HG03066 (cell line): ENCODE results near the gene MED15.

Source experiments
- ATAC-seq: cut with Tn5 transposase; IDR thresholded peaks from one replicate; pipeline ENCODE4 v1.9.1; 2021; ENCODE audit warnings: low read depth; ENCODE audit not compliant: unreplicated experiment

The MED15 gene

DNA sequence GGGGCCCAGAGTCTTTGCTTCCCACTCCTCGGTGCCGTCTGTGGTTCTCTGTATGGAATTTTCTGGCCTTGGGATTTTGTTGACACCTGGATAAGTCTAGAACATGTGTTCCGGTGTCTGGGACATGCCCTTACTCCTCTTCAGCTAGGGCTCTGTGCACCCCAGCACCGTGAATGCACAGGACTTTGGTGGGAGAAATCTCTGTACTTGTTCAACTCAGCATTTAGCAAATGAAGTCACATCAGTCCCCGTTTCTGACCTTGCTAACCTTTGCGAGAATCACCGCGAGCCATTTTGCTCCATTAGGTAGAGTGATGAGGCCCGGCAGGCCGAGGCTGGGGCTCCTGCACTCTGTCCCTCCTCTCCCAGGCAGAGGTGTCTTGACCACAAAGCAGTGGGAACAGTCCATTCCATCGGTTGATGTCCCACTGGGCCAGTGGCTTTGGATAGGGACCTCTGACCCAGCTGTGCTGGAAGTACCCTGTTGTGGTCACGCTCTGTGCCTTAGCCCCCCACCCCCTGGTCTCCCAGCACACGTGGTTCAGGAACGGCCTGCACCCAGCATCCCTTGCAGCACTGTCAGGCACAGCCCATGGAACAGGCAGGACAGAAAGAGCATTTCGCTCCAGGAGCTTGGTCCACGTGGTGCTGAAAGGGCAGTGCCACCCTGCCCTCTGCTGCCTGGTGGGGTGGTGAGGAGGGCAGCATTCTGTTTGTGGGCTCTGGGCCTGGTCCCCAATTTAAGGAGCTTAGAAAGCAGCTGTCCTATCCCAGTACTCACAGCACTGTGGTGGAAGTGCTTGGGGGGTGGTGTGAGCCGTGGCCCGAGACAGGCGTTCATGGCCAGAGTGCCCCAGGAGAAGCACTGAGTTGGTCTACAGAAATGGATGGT, 73.4 kb downstream of the MED15 start:
- no peak for ATAC-seq

DNA sequence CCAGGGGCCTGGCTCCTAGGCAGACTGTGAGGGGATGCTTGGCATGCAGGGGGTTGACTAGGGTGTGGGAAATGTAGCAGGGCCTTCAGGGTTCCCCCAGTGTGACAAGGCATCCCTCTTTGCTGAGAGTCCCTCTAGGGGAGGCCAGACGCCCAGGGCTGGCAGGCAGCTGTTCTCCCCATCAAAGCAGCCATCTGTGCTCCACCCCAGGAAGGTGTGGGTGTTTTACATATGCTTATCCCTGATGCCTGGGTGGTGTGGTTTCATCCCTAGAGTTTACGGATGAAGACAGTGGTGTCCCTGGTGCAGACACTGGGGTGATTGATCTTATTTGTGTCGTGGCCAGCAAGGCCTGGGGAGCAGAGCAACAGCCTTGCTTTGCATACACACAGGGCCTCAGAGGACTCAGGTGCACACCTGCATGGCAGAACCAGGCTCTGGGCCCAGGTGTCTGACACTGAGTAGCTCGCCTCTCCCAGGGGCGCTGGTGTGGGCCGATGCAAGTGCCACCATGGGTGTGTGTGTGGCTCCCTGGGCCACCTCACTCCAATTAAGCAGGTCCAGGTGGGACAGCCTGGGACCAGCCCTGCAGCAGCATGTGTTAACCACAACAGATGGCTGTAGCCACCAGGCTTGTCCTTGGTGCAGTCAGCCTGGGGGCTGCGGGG, 74.2 kb downstream of the MED15 start:
- no peak for ATAC-seq

DNA sequence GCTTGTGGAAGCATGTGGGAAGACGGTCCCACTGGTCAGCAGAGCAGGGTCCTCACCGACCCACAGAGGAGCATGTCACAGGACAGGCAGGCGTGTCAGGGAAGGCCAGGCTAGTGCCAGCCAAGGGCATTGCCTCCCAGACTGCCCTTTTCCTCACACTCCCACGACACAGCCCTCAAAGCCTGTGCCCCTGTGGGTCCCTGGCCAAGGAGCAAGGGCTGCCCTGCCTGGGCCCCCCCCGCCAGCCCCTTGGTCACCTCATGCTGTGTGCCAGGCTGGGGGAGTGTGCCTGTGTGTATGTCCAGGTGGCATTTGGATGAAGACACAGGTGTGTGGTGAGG, 74.7 kb downstream of the MED15 start:
- ATAC-seq = no peak

DNA sequence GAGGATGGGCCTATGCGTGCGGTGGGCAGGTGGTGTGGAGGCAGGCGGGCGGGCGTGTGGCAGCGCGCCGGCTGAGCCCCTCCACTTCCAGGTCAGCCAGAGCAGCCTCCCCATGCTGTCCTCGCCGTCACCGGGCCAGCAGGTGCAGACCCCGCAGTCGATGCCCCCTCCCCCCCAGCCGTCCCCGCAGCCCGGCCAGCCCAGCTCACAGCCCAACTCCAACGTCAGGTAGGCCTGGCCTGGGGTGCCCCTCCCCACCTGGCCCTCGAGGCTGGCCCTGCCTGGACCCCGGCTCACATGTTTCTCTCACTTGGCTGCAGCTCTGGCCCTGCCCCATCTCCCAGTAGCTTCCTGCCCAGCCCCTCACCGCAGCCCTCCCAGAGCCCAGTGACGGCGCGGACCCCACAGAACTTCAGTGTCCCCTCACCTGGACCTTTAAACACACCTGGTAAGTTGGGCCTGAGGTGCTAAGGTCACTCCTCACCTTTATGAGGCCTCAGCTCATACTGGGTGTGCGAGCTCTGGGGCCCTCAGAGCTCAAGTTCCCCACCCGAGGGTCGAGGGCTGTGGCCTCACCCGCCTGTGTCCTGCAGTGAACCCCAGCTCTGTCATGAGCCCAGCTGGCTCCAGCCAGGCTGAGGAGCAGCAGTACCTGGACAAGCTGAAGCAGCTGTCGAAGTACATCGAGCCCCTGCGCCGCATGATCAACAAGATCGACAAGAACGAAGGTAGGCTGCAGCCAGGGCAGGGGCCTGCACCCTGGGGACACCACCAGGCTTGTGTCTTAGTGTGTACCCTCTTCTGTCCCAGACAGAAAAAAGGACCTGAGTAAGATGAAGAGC, 75.3 kb downstream of the MED15 start:
- no peak for ATAC-seq

DNA sequence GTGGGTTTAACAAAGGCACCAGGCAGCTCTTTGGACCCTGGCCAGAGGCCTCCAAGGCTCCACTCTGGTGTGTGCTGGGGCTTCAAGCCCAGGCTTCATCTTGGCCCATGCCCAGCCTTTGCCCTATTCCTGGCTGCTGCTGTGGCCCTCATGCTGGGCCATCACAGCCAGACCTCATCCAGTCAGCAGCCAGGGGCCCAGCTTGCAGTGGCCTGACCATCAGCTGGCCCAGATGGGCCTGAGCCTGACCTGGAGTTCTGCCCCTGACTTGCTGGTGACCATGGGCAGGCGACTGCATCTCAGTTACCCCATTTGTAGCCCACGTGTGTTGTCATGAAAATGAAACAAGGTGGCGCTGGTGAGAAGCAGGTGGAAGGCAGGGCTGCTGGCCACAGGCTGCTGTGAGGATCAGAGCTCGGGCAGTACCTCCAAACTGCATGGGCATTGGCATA, 76.1 kb downstream of the MED15 start:
- ATAC-seq = no peak

DNA sequence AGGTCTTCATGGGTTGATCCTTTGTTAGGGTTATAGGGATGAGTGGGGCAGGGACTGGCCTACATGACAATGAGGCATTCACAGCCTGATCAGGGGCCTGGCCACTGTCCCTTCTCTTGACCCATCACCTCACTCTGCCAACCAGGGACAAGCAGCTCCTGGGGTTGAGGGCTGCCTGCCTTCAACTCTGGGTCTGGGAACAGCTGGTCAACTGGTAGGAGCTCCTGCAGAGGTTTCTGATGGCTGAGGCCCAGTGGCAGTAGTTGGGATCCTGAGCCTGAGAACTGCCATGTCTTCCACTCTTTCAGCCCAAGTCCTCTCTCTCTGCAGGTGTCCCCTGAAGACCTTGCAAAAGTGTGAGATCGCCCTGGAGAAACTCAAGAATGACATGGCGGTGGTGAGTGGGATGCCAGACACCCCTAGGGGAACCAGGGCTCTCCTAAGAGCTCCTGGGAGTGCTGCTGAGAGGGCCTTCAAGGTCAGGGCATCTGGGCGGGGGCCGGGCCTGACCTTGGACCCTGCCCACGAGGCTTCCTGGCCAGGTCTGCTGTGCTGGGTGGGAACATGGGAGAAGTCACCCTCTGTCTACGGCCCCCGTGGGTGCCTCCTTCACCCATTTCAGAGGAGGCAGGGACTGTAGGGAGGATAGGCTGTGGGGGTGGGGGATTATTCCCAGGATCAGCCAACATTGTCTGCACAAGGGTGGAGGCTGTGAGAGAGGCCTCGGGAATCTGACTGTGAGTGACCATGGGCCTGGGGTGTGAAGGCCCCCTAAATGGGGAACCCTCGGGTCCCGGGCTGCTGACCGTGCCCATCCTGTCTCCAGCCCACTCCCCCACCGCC, 76.8 kb downstream of the MED15 start:
- ATAC-seq = no peak

DNA sequence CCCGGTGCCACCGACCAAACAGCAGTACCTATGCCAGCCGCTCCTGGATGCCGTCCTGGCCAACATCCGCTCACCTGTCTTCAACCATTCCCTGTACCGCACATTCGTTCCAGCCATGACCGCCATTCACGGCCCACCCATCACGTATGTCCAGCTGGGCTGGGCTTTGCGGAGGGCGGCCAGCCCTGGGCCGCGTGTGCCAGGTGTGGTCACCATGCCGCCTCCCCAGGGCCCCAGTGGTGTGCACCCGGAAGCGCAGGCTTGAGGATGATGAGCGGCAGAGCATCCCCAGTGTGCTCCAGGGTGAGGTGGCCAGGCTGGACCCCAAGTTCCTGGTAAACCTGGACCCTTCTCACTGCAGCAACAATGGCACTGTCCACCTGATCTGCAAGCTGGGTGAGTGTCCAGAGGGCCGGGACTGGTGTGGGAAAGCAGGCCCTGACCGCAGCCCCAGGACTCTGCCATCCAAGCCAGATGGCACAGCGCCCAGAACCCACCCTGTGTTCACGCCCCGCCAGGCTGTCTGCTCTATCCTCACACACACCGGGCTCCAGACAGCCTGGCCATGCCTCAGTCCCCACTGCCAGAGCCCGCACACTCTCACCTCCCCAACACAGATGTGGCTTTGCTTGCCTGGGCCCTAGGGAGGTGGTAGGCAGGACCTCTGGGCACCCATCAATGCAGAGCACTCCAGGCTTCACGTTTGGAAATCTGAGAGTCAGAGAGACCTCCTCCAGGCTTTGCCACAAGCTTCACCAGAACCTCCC, 77.6 kb downstream of the MED15 start:
- no peak for ATAC-seq

DNA sequence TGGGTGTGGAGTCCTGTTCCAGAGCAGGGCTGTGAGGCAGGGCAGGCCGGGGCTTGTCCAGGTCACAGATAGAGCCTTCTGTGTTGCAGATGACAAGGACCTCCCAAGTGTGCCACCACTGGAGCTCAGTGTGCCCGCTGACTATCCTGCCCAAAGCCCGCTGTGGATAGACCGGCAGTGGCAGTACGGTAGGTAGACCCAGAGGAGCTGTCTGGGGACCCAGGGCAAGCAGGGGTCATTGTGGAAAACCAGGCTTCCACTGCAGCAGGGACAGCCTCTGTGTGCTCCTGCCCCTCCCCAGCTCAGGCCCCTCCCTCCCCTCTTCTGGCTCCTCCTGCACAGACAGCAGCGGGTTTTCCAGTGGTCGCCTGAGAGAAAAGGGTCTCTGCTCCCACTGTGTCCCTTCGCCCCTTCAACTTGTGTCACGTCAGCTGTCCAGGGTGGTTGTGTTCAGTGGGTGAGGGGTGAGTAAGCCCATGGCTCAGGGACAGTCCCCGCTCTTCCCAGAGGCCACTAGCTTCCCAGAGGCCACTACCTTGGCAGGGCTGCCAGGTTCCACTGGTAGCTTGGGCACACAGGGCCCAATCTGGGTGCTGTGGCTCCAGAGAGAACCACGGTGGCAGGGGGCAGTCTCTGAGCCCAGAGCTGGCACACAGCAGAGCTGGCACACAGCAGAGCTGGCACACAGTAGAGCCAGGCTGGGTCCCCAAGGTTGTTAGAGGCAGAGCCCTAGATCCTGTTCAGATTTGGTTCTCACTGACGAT, 78.4 kb downstream of the MED15 start:
- ATAC-seq = no peak

DNA sequence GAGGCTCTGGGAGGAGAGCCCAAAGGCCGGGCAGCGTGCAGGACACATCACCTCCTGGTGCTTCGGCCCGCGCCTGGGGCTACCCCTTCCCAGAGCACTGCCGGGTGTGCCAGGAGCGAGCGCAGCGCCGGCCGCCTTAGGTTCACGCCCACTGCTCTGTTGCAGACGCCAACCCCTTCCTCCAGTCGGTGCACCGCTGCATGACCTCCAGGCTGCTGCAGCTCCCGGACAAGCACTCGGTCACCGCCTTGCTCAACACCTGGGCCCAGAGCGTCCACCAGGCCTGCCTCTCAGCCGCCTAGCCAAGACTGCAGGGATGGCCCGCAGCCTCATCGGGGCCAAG, 79.0 kb downstream of the MED15 start:
- ATAC-seq = no peak

DNA sequence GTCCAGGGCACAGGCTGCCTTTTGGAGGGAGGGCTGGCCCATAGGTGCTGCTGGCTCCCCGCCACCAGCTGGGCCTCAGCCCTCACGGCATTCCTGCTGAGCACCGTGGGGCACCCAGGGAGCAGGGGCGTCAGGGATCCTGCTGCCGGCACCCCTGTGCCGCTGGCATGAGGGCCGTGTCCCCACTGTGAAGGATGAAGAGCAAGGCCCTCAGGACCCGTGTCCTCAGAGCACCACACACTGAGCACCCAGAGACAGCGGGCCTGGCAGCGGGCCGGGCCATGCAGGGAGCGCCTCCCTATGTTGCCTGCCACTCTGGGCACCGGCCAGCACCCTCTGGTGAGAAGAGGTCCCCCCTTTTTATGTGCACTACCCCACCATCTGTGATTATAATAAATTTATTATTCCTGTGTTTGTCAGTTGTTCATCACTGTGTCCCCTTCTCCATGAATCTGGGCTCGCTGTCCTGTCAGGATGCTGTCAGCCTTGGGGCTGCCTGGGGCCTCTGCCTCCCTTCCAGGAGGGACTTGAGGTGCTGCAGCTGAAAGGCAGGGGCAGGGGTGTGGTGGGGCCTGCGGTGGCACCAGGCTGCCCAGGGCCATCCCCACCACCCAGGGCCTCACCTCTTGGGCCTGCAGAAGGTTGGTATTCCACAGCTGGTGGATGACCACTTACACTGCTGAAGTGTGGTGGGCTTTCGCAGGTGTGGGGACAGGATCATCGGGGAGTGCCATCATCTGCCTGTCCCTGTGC, 80.0 kb downstream of the MED15 start:
- ATAC-seq = no peak

DNA sequence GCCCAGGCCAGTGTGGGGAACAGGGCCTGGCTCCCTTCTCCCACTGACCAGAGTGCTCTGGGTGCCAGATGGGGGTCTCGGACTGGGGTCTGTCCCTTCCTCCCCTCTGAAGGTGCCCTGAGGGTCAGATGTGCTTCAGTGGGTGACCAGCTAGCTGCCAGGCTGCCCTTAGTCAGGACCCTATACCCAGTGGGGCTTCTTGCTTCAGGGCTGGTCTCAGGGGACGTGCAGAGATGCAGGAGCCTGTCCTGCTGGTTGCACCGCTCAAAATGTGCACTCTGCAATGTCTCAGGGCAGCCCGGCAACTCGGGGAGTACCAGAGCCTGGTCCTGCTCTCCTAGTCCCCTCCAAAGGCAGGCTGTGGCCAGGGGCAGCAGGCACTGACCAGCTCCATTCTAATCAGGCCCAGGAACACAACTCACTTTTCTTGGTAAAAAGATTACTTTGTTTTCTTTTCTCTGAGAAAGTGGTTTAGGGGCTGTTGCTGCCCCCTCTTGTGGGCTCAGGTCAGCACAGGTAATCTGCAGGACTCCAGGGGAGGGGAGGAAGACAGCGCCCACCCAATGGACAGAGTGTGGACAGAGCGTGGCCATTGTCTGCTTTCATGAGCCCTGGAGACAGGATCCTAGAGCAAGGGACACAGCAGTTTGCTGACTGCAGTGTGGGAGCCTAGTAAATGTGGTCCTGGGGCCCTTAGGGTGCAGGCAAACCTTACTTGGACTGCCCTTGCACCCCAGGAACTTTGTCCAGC, 80.9 kb downstream of the MED15 start:
- ATAC-seq = no peak

DNA sequence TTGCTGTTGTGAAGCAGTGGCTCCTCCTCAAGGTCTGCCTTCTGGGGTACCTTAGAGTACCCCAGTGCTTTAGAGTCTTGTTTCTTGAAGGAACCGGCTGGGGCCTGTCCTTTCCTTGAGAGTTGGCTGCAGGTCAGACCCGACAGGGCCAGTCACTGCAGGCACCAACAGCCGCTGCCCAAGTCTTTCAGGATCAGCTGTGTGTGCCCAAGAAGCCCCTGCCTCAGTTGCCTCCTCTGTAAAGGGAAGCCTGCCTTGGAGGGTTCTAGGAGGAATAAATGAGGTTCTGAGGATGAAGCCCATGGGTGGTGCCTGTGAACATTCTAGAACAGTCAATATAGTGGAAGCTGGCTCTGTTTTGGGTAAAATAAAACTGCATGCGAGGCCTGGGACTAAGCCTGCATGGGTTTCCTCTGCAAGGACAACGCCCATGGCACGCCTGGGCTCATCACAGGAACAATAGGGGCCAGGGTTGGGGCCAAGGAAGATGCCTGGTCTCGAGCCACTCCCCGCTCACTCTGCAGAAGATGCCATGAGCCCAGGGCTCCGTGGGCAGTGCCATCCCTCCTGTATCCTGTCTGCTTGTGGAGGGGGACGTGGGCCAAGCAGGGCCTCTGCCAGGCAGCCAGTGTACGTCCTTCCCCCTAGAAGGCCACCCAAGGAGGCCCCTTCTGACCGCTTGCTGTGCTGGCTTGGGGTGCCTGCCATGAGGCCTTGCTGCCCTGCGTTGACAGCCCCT, 81.6 kb downstream of the MED15 start:
- no peak for ATAC-seq

DNA sequence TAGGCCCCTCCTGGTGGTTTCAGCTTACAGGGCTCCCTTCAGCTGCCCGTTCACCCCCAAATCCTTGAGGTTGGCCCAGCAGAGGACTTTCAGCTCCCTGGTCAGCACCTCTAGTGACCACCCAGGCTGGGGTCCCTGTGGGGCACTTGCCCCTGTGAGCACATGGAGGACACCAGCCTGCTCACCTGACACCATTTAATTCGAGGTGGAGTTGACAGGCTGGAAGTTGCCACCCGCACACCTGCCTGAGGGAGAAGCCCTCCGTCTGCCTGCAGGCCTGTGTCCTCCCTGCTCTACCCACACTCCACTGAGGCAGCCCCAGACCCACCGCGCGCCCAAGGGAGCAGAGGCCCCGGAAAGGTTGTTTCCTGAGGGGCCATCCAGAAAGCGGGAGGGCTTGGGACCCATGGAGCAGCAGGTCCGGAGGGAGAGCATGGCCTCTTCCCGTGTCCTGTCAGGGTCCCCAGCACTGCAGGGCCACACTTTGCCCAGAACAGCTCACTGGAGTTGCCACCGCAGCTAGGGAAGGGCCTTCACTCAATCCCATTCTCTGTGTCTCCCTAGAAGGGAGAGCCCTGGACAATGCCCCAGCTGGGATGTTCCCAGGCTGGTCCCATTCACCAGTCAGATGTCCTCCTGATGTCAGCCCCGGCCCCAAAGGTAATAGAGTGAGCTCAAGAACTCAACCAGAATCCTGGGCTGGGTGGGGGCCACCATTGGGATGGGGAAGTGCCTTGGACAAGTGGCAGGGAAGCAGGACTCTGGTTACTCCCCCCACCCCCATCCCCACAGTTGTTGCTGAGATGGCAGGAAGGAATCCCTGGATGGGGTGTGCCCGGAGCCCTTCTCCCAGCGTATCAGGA, 82.4 kb downstream of the MED15 start:
- ATAC-seq = no peak

DNA sequence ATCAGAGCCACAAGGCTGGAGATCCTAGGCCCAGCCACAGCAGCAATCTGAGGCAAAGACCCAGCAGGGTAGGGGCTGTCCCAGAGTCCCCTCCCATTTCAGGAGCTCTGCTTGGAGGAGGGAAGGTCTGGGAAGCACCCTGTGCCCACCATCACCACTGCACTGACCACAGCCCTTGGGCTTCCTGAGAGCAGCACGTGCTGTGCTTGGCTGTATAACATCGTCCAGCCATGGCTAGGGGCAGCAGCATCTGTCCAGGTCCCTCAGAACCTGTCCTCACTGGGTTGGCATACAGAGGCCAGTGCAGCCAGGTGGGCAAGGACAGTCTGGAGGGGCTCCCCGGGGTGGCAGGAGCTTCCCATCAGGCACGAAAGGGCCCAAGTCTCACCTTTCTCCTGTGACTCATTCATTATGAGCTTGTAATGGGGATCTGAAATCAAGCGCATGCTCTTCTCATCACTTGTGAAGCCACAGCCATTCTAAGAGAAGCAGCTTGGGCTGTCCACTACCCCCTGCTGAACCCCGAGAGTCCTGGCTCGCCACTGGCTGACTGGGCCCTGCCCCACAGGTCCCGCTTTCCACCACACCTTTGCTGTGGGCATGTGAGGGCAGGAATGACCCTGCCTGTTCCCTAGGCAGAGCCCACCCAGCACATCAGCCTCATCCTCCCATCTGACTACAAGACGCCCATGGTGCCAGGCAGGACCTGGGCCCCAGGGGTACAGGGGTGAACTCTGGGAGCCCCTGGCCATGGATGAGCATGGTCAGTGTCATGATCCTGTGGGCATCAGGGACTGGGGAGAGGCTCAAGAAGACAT, 83.3 kb downstream of the MED15 start:
- ATAC-seq = no peak

DNA sequence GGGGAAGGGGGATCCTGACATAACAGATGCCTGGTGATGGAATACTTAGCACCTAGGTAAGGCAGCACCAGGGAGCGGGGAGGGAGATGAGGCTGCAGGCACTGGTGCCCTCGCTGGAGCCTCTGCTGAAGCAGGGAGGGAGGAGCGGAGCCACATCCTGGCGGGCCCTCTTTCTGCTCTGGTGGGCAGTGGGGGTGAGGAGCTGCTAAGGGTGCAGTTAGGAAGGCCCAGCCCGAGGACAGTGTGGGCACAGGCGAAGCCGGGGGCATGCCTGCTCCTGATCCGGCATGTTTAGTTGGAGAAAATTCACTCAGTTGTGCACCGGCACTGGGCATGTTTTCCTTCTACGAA, 83.9 kb downstream of the MED15 start:
- ATAC-seq = no peak
